GM13976 (cell line): ENCODE results near the gene ZNF407.

ENCODE experiments used
- DNase-seq: peaks from one replicate; pipeline ENCODE4 v3.0.0; 2012; ENCODE audit warnings: low spot score
- CTCF ChIP-seq: IDR thresholded peaks from 2 replicates; pipeline ENCODE4 v1.5.1; 2012; ENCODE audit warnings: borderline replicate concordance, mild to moderate bottlenecking; ENCODE audit not compliant: insufficient read depth; ENCODE audit errors: extremely low read depth, missing control alignments, control extremely low read depth
- in situ Hi-C: fragments of 300-500 bp; cut with MboI; formaldehyde crosslinking; loops from one replicate; pipeline ENCODE4 v1.12.0; 2022; ENCODE audit warnings: low sequenced_read_pairs, mixed read lengths, inconsistent platforms; ENCODE audit not compliant: unreplicated experiment

The ZNF407 gene

GRCh38 chr18:74834424-74835309 is 237.0 kb downstream of the ZNF407 start:
- TF ChIP-seq CTCF, result no peak
- no peak for DNase-seq
- in situ Hi-C loops, result no loop called here

- no peak for DNase-seq
- no peak for TF ChIP-seq CTCF
- in situ Hi-C loops, result no loop called here
Observed at GRCh38 chr18:74836296-74837139, 238.8 kb downstream of the ZNF407 start.

- no peak for TF ChIP-seq CTCF
- in situ Hi-C loops, result no loop called here
- no peak for DNase-seq
Observed at GRCh38 chr18:74840492-74841167, 243.0 kb downstream of the ZNF407 start.

GRCh38 chr18:74841248-74841647 is 243.6 kb downstream of the ZNF407 start:
- in situ Hi-C loops, result no loop called here
- TF ChIP-seq CTCF, result no peak
- DNase-seq, result no peak

DNA sequence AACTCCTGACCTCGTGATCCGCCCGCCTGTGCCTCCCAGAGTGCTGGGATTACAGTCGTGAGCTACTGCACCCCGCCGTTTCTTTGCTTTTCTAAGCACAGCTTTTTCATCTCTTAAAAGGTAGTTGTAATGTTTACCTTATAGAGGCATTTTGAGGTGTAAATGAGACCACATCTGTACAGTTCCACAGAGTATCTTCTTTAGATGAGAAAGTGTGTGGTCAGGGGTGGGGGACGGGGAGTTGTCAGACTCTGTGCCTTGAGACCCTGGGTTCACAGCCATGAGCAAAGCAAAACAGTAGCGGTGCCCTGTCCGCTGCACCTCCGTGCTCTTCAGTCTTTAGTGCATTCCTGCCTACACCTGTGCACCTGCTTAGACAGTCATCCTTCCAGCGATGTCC is 251.6 kb downstream of the ZNF407 start:
- no peak for DNase-seq
- in situ Hi-C loops, result no loop called here
- no peak for TF ChIP-seq CTCF

- DNase-seq, result no peak
- no peak for TF ChIP-seq CTCF
- in situ Hi-C loops, result no loop called here
Observed at GRCh38 chr18:74856434-74856833, 258.8 kb downstream of the ZNF407 start.
